ENCODE measurements around the gene ARHGAP15. TPM values are rescaled to one million over a fixed set of nuclear protein-coding genes. Genes with fewer than 3 reads are reported as not detected.

ARHGAP15 gene
- total RNA-seq, 1 experiment from 2014 or later, result 0.41 TPM

DNA sequence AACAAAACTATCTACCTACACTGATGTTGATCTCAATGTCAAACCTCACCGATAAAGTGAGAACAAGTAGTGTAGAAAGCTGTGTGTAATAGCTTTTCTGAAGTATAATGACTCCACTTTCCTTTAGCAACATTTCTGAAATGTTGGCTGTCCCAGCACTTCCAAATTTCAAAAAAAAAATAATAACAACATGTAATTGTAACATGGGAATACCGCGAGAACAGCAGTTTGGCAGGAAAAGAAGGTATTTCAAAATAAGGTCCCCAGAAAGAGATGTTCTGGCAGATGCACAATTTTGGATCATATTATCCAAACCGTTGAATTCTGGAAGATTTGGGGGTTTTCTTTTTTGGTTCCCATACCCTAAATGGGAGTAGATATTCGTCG is 352.0 kb downstream of the ARHGAP15 start:
- TF ChIP-seq POLR2AphosphoS5 (IDR thresholded peaks at IDR 0.05; ENCODE audit: low read depth, low read length) (no peak), TCF7L2 (IDR thresholded peaks at IDR 0.05; ENCODE audit: low read depth, low read length) (no peak)
- TF ChIP-seq, protein P1, sequence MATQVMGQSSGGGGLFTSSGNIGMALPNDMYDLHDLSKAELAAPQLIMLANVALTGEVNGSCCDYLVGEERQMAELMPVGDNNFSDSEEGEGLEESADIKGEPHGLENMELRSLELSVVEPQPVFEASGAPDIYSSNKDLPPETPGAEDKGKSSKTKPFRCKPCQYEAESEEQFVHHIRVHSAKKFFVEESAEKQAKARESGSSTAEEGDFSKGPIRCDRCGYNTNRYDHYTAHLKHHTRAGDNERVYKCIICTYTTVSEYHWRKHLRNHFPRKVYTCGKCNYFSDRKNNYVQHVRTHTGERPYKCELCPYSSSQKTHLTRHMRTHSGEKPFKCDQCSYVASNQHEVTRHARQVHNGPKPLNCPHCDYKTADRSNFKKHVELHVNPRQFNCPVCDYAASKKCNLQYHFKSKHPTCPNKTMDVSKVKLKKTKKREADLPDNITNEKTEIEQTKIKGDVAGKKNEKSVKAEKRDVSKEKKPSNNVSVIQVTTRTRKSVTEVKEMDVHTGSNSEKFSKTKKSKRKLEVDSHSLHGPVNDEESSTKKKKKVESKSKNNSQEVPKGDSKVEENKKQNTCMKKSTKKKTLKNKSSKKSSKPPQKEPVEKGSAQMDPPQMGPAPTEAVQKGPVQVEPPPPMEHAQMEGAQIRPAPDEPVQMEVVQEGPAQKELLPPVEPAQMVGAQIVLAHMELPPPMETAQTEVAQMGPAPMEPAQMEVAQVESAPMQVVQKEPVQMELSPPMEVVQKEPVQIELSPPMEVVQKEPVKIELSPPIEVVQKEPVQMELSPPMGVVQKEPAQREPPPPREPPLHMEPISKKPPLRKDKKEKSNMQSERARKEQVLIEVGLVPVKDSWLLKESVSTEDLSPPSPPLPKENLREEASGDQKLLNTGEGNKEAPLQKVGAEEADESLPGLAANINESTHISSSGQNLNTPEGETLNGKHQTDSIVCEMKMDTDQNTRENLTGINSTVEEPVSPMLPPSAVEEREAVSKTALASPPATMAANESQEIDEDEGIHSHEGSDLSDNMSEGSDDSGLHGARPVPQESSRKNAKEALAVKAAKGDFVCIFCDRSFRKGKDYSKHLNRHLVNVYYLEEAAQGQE (IDR thresholded peaks at IDR 0.05; ENCODE audit: insufficient read depth in 1 of 2, low read depth in 2 of 2, low read length in 1 of 2), result no peak
- CTCF ChIA-PET, result no interaction called here

DNA sequence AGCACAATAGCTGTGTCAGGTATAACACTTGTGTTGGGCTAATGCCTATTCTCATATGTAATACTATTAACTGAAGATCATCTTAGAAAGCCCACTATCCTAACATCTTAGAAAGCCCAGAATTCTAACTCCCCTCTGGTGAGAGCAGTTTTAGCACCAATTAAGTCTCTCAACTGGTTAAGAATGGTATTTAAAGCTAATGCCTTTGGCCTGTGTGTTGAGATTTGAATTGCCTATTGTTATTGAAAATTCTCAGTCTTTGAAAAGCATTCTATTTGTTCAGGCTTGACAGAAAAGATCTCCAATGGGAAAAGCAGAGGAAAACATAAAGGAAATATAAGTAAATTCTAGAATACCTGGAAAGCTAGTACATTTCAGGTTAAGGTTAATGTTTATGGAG is 352.5 kb downstream of the ARHGAP15 start:
- H3K4me1 ChIP-seq (ENCODE audit: control insufficient read depth, insufficient read depth, low read length), result no peaks in the 10 kb centered on the region
- intact Hi-C loops (cut with micrococcal nuclease; ENCODE audit: unreplicated experiment) (no loop called here), in situ Hi-C loops (cut with HindIII; ENCODE audit: low pct_unique_long_range_greater_than_20kb, low sequenced_read_pairs) (no loop called here)
- no TSS peak for BruUV-seq (replicated peaks)
- H3K4me3 ChIP-seq (ENCODE audit: low read depth in 2 of 2, low read length in 2 of 2), result no peak overlapping the region
- H3K27ac ChIP-seq (ENCODE audit: low read length), result no peak overlapping the region
- no peaks in the 10 kb centered on the region for H3K27me3 ChIP-seq (ENCODE audit: control insufficient read depth, insufficient read depth, low read length)
- TF ChIP-seq SIN3A (IDR thresholded peaks at IDR 0.05; ENCODE audit: borderline replicate concordance, insufficient read depth, low read depth, low read length), result no peak
- TF ChIP-seq POLR2AphosphoS5 (IDR thresholded peaks at IDR 0.05; ENCODE audit: low read depth, low read length), result no peak
- no peak for TF ChIP-seq TCF7L2 (IDR thresholded peaks at IDR 0.05; ENCODE audit: low read depth, low read length)
- TF ChIP-seq, protein P2, sequence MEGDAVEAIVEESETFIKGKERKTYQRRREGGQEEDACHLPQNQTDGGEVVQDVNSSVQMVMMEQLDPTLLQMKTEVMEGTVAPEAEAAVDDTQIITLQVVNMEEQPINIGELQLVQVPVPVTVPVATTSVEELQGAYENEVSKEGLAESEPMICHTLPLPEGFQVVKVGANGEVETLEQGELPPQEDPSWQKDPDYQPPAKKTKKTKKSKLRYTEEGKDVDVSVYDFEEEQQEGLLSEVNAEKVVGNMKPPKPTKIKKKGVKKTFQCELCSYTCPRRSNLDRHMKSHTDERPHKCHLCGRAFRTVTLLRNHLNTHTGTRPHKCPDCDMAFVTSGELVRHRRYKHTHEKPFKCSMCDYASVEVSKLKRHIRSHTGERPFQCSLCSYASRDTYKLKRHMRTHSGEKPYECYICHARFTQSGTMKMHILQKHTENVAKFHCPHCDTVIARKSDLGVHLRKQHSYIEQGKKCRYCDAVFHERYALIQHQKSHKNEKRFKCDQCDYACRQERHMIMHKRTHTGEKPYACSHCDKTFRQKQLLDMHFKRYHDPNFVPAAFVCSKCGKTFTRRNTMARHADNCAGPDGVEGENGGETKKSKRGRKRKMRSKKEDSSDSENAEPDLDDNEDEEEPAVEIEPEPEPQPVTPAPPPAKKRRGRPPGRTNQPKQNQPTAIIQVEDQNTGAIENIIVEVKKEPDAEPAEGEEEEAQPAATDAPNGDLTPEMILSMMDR (IDR thresholded peaks at IDR 0.05), result no peak
- TF ChIP-seq, protein P1 (IDR thresholded peaks at IDR 0.05; ENCODE audit: insufficient read depth in 1 of 2, low read depth in 2 of 2, low read length in 1 of 2), result no peak
- H3K9me3 ChIP-seq (ENCODE audit: control insufficient read depth, insufficient read depth, low read depth, low read length), result no peaks in the 10 kb centered on the region
- DNase-seq (ENCODE audit: low read depth, low spot score) (no peak), ATAC-seq (no peak)
- ChIA-PET CTCF (no interaction called here), POLR2A (no interaction called here)
- H3K36me3 ChIP-seq (ENCODE audit: control insufficient read depth, insufficient read depth, low read length), result no peaks in the 10 kb centered on the region

More for the DNA sequence above, 352.0 kb downstream of the ARHGAP15 start:
- intact Hi-C loops (cut with micrococcal nuclease; ENCODE audit: unreplicated experiment) (no loop called here), in situ Hi-C loops (cut with HindIII; ENCODE audit: low pct_unique_long_range_greater_than_20kb, low sequenced_read_pairs) (no loop called here)
- Histone ChIP-seq H3K4me1 (ENCODE audit: control insufficient read depth, insufficient read depth, low read length) (no peaks in the 10 kb centered on the region), H3K36me3 (ENCODE audit: control insufficient read depth, insufficient read depth, low read length) (no peaks in the 10 kb centered on the region), H3K27ac (ENCODE audit: low read length) (no peak overlapping the region), H3K4me3 (ENCODE audit: low read depth in 2 of 2, low read length in 2 of 2) (no peak overlapping the region), H3K9me3 (ENCODE audit: control insufficient read depth, insufficient read depth, low read depth, low read length) (no peaks in the 10 kb centered on the region), H3K27me3 (ENCODE audit: control insufficient read depth, insufficient read depth, low read length) (no peaks in the 10 kb centered on the region)
- BruUV-seq (replicated peaks), result no TSS peak
- ATAC-seq (no peak), DNase-seq (ENCODE audit: low read depth, low spot score) (no peak)
- POLR2A ChIA-PET, result no interaction called here
